Inflammatory macrophage treated with lipopolysaccharide for 4 hours (primary cell): ENCODE measurements around the gene AWAT2.
A peak's percentile ranks its signal among the peaks of the same experiment; 100 is the strongest.
"Not testable (repeated sequence)": the region's sequence is repeated elsewhere in the genome, so short reads cannot be mapped to it uniquely, and the experiment has no call there.

Source experiments
- DNase-seq: peaks from one replicate; pipeline ENCODE4 v3.0.0-alpha.2; 2020

The AWAT2 gene

GRCh38 chrX:70041993-70042392 lies 7.7 kb downstream of the AWAT2 start:
- DNase-seq: no peak

- no peak for DNase-seq
These were observed 10.0 kb downstream of the AWAT2 start for GRCh38 chrX:70039758-70040157.

GRCh38 chrX:70038951-70039350 lies 10.8 kb downstream of the AWAT2 start:
- DNase-seq: no peak

GRCh38 chrX:70038515-70038914 lies 11.2 kb downstream of the AWAT2 start:
- DNase-seq: no peak

- no peak for DNase-seq
These were observed 15.1 kb downstream of the AWAT2 start for GRCh38 chrX:70034646-70035045.

GRCh38 chrX:70033348-70034051 lies 16.2 kb downstream of the AWAT2 start:
- peak; percentile 3 for DNase-seq

- DNase-seq: no peak
These were observed 16.9 kb downstream of the AWAT2 start for GRCh38 chrX:70032792-70033191.

- peak; percentile 44 for DNase-seq
These were observed 19.4 kb downstream of the AWAT2 start for GRCh38 chrX:70030301-70030767.

- no peak for DNase-seq
These were observed 19.9 kb downstream of the AWAT2 start for GRCh38 chrX:70029863-70030262.

GRCh38 chrX:70026851-70027200 lies 22.9 kb downstream of the AWAT2 start:
- no peak for DNase-seq

GRCh38 chrX:70026112-70026850 lies 23.5 kb downstream of the AWAT2 start:
- DNase-seq: no peak

- no peak for DNase-seq
These were observed 24.3 kb downstream of the AWAT2 start for GRCh38 chrX:70025464-70025863.

GRCh38 chrX:70022616-70023015 lies 27.1 kb downstream of the AWAT2 start:
- no peak for DNase-seq

GRCh38 chrX:70016513-70016912 lies 33.2 kb downstream of the AWAT2 start:
- DNase-seq: no peak

- no peak for DNase-seq
These were observed 36.0 kb downstream of the AWAT2 start for GRCh38 chrX:70013466-70014381.

GRCh38 chrX:70012756-70013155 lies 37.0 kb downstream of the AWAT2 start:
- no peak for DNase-seq

GRCh38 chrX:70009970-70010369 lies 39.8 kb downstream of the AWAT2 start:
- DNase-seq: no peak

- DNase-seq: no peak
These were observed 40.7 kb downstream of the AWAT2 start for GRCh38 chrX:70009049-70009448.

GRCh38 chrX:70007946-70008345 lies 41.8 kb downstream of the AWAT2 start:
- DNase-seq: no peak

- no peak for DNase-seq
These were observed 47.9 kb downstream of the AWAT2 start for GRCh38 chrX:70001708-70002341.

GRCh38 chrX:70001269-70001668 lies 48.5 kb downstream of the AWAT2 start:
- DNase-seq: no peak

- not testable (repeated sequence) for DNase-seq
These were observed 51.4 kb downstream of the AWAT2 start for GRCh38 chrX:69998299-69998698.

GRCh38 chrX:69996113-69996468 lies 53.6 kb downstream of the AWAT2 start:
- DNase-seq: no peak
